Breast epithelium (tissue), 3 donors: ENCODE results near the gene CHN2.

Experiments
- POLR2A ChIP-seq: fragments of 450-650 bp; IDR thresholded peaks from one replicate; pipeline ENCODE4 v1.6.1; 2016; ENCODE audit warnings: antibody characterized with exemption, mild to moderate bottlenecking, moderate library complexity
- POLR2AphosphoS5 ChIP-seq, 3 donors: sonication (generic); formaldehyde crosslinking; IDR thresholded peaks; one replicate each; pipeline ENCODE4 v1.6.1; 2017; ENCODE audit warnings: antibody characterized with exemption in 3 of 3
- TF ChIP-seq, protein P1 (sequence below), 3 donors: fragments of 450-650 bp; IDR thresholded peaks; one replicate each; pipeline ENCODE4 v1.5.1; 2016 to 2017; ENCODE audit warnings: antibody characterized with exemption in 3 of 3, mild to moderate bottlenecking in 3 of 3, moderate library complexity in 3 of 3

GRCh38 chr7:29162577-29162976 is 32.0 kb upstream of the CHN2 start:
- TF ChIP-seq POLR2AphosphoS5 (IDR thresholded peaks at IDR 0.05) (no peak), POLR2A (no peak)
- TF ChIP-seq, protein P1, sequence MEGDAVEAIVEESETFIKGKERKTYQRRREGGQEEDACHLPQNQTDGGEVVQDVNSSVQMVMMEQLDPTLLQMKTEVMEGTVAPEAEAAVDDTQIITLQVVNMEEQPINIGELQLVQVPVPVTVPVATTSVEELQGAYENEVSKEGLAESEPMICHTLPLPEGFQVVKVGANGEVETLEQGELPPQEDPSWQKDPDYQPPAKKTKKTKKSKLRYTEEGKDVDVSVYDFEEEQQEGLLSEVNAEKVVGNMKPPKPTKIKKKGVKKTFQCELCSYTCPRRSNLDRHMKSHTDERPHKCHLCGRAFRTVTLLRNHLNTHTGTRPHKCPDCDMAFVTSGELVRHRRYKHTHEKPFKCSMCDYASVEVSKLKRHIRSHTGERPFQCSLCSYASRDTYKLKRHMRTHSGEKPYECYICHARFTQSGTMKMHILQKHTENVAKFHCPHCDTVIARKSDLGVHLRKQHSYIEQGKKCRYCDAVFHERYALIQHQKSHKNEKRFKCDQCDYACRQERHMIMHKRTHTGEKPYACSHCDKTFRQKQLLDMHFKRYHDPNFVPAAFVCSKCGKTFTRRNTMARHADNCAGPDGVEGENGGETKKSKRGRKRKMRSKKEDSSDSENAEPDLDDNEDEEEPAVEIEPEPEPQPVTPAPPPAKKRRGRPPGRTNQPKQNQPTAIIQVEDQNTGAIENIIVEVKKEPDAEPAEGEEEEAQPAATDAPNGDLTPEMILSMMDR (IDR thresholded peaks at IDR 0.05): no peak
